Activated T-helper 9 cell treated with anti-CD3 and anti-CD28 coated beads, Interleukin-2, amount 50 U/mL, for 16 hours (primary cell): ENCODE results near the gene VAV2.

ENCODE experiments used
- DNase-seq: peaks from one replicate; pipeline ENCODE4 v3.0.0-alpha.2; 2020; ENCODE audit warnings: low read depth

VAV2 gene

DNA sequence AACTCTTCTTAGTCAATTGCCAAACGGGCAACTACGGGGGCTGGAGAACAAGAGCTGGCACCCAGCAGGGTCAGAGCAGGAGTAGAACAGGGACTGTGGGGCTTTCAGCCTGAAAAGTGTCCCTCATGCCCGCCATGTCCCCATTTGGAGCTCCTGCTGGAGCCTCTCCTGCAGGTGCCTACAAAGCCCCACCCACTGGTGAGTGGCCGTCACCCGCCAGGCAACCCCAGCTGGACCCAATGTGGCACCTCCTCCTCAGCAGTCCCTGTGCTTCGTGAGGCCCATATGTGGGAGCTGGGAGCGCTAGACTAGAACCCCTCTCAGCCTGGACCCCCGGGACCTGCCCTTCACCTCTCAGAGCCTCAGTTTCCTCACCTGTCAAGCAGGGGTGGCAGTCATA, 40.9 kb downstream of the VAV2 start:
- DNase-seq, result no peak

DNA sequence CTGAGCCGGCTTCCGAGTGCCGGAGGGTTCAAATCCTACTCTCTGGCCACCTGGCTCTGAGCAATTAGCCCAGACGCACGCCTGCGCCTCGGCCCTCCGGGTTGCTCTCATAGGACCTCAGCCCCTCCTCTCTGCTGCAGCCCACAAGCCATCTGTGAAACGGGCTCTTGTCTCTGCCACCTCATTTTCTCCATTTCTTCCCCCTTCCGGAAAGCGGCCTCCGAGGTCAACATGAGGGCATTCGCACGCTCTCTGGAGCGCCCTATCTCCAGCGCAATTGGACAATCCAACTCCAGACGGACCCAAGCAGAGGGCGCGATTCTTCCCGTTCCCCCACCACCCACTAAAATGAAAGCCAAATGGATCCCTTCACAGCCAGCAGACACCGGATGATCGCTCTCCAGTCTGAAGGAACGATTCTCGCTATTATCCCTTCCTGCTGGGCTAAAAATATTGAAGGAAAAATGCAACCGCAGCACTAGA, 41.5 kb downstream of the VAV2 start:
- DNase-seq, result no peak

DNA sequence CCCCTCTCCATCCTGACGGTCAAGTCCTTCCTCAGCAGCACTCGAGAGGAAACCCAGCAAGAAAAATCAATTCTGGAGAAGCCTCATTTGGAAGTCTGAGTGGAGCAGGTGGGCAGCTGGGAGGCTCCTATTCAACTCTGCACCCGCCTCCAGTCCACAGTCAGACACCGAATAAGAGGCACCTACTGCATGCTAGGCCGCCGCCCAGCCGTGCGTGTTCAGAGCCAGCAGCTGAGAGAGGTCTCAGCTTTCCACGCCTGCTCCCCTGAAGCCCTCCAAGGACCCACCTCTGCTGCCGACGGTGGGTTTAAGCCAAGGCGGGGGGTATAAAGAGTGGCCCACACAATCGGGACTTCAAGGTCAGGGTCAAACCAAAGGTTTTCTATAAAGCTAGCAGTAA, 41.9 kb downstream of the VAV2 start:
- DNase-seq, result no peak

DNA sequence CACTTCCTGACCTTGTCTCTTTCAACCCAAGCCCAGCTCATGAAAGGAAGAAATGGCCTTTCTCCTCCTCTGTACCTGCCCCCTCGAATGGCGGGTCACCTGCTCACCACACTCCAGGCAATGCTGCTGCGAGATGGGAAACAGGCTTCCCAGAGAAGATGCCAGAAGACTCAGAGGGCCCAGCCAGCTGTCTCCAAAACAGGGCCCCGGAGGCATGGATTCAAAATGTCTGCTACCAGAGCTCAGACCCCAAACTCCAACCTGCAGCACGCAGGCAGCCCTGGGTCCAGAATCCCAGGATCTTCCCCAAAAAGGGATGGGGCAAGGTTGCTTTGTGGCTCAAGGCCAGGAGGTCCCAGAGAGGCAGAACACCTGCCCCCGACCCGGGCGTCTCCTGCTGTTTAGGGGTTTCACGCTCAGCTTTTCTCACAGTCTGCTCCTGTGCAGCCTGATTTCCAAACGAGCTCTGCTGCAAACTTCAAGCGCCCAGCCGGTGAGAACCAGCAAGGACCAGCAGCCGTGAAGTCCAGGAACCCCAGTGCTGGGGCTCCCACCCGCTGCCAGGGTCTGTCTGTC, 42.5 kb downstream of the VAV2 start:
- no peak for DNase-seq

DNA sequence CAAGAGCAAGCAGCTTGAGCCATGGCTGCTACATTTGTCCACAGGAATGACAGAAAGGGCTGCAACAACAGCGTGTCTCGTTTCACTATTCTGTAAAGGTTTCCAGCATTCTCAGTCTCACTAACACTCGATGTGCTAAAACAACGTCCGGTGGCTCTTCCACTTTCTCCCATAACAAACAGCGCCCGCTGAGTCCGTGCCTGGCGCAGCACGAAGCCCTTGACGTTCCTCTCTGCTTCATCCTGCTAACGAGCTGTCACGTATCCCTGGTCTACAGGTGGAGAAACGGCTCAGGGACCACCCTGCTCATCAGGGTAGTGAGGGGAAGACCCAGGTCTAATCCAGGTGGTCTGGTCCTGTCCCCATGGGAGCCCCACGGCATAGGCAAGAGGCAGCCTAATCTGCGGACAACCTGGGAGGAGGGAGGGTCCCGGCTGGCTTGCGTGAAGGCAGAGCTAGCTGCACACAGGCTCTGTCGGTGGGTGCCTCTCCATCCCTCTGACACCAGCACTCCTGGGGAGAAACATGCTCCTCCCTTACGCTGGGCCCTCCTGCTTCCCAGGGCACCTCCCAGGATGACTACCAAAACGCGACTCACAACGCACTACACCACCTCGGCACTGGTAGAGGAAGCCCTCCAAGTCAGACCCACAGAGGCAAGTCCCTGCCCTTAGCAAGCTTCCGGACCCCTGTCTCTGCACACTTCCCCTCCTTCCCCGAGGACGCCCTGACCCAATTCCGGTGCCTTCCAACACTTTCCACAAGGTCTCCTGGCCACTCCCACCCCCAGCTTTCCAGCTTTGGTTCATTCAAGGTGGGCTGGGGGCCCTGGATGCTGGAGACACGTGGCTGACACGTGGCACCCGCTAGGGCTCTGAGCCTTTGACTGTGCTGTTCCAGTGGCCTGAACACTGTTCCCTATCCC, 43.3 kb downstream of the VAV2 start:
- DNase-seq, result no peak

DNA sequence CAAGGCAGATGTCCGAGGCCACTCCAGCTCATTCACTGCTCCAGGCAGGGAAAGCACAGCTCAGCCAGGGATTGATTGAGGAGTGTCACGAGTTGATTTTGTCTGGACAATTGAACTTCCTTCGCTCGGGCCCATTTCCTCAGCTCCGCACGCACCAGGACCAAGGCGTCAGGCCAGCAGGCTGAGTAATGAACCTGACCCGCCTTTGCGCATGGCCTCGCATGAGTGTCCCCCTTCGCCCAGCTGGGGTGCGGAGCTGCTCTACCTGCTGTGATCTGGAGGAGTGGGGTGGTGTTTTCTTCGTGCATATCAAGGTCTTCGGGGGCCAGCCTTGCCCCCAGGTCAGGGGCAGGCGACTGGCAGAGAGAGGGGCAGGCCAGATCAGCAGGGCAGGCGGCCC, 44.0 kb downstream of the VAV2 start:
- no peak for DNase-seq

DNA sequence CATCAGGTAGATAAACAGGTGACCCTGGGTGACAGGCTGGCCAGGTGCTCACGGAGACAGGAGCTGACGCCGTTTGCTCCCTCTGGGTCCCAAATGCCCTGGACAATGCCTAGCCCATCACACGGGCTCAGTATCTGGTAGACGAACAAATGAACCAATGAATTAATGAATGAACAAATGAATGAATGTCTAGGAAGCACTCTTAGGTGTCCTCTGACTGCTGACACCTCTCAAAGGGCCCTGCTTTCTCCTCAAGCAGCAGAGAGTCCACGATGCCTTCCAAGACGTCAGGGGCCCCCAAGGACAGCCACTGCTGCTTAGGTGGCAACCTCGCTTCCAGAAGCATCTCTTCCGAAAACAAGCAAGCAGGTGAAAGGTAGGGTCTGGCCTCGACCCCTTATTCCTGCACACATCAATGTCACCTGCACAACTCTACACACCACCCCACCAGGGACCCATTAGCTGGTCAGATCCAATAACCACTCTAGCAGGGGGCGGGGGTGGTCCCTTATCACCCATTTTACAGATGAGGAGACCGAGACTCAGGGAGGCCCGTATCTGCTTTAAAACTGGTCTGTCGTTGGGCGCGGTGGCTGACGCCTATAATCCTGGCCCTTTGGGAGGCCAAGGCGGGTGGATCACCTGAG, 45.2 kb downstream of the VAV2 start:
- no peak for DNase-seq

DNA sequence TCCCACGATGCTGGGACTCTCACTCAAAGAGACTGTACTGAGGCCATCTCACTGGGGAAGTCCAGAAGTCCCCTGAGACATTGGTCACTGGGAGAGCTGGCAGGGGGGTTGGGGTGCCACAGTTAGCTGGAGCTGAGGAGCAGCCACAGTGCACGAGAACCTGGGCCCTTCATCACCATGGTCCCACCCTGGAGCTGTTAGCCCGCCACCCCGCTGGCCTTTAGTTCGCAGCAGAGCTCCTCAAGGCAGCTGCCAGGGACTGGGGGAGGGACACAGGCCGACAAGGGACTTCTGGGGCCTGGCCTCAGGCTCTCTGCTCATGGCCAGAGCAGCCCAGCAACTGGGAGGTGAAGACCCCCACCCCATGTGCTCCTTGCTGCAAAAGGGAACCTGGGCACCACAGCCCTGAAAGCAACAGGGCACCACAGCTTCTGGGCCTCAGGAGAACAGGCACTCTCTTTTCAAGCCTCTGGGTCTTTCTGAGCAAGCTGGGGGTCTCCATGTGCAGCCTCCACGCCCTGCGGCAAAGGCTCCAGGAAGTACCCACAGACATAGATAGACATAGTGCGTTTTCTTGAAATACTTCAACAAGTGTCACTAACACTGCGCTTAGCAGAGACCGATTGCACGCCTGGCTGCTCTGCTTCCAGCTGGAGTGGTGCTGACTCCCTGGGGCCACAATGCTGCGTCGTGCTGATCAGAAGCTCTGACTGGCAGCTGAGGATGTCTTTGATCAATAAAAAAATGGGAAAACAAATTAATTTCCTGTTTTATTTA, 46.0 kb downstream of the VAV2 start:
- no peak for DNase-seq

DNA sequence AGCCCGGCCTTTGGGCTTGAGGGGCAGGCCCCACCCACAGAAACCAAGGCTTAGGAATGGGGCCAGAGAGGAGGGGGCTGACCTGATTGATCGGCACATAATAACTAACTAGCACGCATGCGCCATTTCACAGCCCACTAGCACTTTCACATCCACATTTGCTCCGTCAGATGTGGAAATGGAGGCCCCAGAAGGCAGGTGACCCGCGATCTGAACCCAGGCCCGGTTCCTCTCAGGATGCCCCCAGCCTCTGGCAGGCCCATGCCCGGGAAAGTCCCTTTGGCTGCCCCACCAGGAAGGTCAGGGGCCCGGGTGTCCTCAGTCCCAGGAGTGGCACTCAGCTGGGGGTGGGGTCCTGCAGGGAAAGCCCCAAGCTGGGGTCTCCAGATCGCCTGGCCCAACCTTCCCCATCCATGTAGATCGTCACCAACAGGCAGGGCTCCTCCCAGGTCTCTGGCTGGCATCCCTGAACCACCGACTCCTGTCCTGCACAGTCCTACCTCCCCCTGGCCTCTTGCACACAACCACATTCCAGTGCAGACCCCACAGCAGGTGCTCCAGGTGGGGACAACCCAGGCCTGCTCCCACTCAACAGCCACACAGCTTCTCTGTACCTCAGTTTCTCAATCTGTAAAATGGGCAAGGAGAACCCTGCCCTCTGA, 46.7 kb downstream of the VAV2 start:
- DNase-seq, result no peak

DNA sequence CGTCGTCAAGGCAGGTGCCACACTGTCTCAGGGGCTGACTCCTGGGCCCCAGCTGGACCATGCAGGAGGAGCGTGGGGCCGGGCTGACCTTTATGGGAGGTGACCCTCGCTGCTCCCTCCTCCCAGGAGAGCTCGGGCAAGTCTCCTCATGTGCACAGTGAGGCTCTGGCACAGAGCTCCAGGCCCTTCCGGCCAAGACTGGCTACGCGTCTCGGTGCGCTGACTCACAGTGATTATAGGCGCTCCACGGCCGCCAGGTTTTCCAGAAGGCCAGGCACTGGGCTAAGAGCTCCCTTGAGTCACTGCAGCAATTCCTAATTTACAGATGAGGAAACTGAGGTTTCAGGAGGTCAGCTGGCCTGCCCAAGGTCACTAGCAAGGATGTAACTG, 47.4 kb downstream of the VAV2 start:
- no peak for DNase-seq

DNA sequence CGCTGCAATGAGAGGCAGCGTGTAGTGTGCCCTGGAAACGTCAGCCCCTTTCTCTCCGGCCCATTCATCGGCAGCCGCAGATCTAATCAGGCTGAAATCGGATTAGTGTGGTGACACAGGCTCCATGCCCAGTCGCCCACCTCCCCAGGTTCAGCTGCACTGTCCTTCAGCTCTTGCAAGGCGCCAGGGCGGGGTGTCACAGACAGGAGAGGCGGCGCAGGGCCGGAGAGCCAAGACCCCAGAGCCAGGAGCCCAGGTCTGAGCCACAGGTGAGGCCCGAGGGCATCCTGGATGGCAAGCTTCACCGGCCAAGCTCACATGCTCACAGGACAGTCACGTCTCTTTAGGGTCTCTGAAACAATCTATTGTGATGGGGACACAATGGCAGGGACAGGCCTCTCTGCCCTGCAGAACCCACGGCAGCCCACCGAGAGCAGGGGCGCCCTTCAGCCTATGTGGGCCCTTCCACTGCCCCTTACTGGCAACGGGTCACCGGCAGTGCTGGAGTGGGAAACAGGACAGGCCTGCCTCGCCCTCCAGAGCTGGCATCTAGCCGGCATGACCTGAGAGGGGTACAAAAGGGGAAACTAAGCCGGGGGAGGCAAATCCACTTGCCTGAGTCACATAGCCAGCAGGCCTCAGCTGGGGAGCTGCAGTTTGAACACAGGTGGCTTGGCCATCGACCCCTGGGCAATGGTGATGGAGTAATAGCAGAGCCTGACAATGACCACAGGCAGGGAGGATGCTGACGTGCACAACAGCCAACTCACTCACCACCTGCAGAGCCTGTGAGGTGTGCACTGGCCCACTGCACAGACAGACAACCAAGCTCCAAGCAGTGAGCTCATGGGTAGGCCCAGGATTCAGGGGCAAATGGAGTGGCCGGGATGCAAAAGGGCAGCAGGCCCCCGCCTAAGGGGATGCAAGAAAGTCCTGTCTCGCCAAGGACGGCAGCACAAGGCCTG, 48.1 kb downstream of the VAV2 start:
- DNase-seq, result no peak

DNA sequence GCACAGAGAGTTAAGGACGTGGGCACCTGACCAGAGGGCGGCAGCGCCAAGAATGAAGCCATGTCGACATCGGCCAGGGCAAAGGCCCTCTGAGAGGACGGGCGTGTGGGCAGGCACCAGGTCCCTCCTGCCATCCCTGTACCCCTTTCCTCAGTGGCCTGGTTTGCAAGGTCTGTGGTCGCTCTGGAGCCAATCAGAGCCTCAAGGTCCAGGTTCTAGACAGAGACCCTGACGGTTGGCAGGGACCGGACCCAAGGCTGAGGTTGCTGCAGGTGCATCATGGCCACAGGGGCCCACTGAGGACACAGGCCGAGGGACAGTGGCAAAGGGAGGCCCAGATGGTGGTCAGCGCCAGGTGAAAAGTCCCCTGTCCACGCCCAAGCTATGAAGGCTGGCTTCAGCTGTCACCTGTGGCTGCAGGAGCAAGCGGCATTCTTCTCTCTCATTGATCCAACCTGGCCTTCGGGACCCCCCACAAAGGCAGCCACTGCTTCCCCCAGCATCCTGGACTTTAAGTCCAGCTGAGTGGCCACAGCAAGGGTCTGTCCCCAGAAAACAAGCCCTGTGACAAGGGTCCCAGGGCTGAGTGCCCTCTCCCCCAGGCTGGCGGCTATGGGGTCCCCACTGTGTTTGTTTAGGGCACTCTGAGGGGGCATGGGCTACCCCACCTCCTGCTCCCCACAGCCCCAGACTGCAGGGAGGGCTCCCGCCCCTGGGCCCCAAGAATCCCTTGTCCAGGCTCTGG, 48.9 kb downstream of the VAV2 start:
- no peak for DNase-seq

DNA sequence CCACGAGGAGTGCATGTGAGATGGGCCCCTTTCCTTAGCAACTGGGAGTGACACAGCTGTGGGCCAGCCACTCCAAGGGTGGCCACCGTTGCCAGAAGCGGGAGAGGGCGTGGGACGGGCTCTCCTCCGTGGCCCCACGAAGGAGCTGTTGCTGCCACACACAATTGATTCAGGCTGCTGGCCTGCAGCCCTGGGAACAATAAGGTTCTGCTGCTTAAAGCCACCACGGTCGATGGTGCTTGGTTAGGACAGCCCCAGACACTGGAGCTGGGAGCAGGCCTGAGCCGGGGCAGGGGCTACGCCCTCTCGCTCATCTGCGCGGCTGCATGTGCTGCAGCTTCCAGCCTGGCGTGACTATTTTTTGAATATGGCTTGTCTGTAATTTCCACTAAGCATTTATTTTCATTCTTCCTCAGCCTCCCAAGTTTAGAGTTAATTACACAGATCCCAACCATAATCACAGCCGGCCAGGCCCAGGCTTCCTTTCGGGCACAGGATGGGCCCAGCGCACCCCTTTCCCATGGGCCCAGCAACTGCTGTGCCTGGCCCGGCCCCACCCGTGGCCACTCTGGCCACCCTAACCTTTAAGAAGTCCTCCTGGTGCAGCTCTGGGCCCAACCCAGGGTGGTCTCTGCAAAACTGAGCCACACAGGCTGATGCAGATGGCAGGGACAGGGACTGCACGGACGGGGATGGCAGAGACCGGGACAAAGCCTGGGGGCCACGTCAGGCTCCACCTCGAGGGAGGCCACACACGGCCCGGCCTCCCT, 49.7 kb downstream of the VAV2 start:
- no peak for DNase-seq

DNA sequence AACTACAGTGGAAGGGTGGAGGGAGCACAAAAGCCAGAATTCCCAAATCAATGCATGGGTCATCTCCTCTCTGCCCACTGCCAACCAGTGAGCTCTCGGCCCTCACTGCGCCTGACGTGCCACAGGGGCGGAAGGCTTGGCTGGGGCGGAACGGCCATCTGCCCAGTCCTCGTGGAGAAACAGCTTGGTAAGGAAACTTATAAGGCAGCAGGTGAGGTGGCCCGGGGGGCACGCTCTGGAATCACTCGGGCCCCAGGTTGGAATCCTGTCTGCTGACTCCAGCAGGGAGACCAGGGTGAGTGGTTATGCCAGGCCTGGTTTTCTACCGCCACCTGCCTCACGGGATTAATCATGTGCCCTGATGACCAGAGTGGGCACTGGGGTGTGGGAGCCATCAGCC, 52.3 kb downstream of the VAV2 start:
- DNase-seq, result no peak

DNA sequence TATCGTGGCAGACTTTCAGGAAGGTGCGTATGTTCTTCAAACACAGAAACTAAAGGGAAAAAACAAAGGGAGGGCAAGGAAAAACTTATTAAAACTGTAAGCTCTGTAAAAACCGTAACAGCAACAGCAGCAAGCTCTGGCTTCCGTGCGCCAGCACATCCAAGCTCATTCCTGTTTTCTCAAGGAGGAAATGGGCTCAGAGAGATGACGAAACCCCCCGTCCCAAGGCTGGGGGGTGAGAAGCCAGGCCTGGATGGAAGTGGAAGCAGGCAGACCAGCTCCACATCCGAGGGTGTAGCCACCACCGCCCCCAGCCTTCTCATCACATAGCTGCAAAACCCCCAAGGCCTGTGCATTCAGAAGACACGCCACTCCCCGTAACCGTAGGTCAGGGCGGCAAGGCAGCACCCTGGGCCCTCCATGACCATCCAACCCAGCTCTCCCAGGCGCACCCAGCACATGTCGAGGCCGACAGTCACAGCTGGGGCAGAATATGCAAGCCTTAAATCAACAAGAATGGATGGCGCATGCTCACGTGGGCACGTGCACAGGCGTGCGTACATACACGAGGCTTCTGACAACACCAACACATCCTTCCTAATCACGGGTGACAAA, 52.8 kb downstream of the VAV2 start:
- DNase-seq, result no peak

DNA sequence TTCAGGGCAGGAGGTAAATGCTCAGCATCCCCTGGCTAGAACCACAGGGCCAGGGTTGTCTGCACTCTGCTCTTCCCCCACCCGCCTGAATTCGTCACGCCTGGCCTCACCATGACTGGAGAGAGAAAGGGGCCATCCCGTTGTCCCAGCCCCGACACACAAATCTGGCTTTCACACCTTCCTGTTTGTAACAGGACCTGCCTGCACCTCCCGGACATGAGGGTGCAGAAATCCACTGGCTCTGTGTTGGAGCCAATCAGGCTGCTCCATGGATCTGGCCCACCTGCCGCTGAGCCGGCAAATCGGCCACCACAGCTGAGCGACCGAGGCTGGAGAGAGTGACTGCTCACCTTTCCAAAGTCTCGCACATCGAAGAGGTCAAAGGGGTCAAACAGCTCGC, 53.4 kb downstream of the VAV2 start:
- DNase-seq, result no peak

DNA sequence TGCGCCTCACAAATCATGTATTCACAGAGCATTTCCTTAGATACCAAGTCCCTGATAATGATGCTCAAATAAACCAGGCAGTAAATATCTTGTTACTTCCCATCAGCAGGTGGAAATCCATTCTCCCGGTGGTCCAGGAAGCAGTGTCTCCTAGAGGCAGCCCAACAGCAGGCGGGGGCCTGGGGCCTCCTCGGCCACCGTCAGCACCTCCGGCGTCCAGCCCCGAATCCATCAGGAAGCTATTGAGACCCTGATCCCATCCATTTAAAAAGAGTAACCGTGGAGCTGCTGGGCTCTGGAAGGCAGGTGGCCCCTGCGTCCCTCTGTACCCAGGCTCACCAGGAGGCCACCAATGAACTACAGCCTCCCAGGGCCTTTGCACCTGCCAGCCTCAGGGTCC, 54.0 kb downstream of the VAV2 start:
- no peak for DNase-seq

DNA sequence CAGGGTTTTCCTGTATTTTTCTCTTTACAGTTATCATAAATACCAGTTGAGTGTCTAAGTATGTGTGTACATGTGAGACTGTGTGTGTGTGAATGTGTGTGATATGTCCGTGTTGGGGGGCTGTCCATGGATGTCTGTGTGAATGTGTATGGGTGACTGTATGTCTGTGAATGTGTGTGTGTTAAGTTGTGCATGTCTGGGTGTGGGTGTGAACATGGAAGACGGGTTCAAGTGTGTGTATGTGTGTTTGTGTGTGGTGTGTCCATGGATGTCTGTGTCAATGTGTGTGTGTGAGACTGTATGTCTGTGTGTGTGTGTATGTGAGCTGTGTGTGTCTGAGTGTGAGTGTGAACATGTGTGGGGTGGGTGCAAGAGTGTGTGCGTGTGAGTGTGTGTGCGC, 55.0 kb downstream of the VAV2 start:
- DNase-seq, result no peak
